Nephron (organoid): ENCODE data around the gene FKBP15.

Experiments
- H3K27ac Mint-ChIP-seq, 3 experiments: 2 replicates each; pipeline ENCODE4 v1.8.0; 2020; ENCODE audit warnings: mixed read lengths in 3 of 3, mild to moderate bottlenecking in 2 of 3, moderate library complexity in 1 of 3
- H3K27me3 Mint-ChIP-seq: 2 replicates; pipeline ENCODE4 v1.8.0; 2021; ENCODE audit warnings: low read depth, mild to moderate bottlenecking, moderate library complexity, mixed read lengths
- H3K36me3 Mint-ChIP-seq: 2 replicates; pipeline ENCODE4 v1.8.0; 2020; ENCODE audit warnings: low read depth, mixed read lengths
- H3K4me1 Mint-ChIP-seq: 2 replicates; pipeline ENCODE4 v1.8.0; 2020; ENCODE audit warnings: mixed read lengths
- H3K4me3 Mint-ChIP-seq, 3 experiments: 2 replicates each; pipeline ENCODE4 v1.8.0; 2020; ENCODE audit warnings: mild to moderate bottlenecking in 3 of 3, mixed read lengths in 3 of 3, moderate library complexity in 2 of 3
- H3K9me3 Mint-ChIP-seq: 2 replicates; pipeline ENCODE4 v1.8.0; 2020; ENCODE audit warnings: mixed read lengths
- CTCF ChIP-seq, 3 experiments: fragments of 200-600 bp; sonication (generic); IDR thresholded peaks; one replicate each; pipeline ENCODE4 v1.5.0; 2021; ENCODE audit warnings: antibody characterized with exemption in 3 of 3; ENCODE audit not compliant: unreplicated experiment in 3 of 3

Gene FKBP15

GRCh38 chr9:113138760-113139159 is 82.3 kb downstream of the FKBP15 start:
- no peak for TF ChIP-seq CTCF (IDR thresholded peaks at IDR 0.05; ENCODE audit: unreplicated experiment in 3 of 3)
- no peaks in the 10 kb centered on the region for H3K4me1 Mint-ChIP-seq
- no peak overlapping the region for H3K4me3 Mint-ChIP-seq
- H3K27me3 Mint-ChIP-seq: peaks cover 16% of the 10 kb centered on the region
- no peak overlapping the region for H3K27ac Mint-ChIP-seq
- H3K36me3 Mint-ChIP-seq: no peaks in the 10 kb centered on the region
- peaks cover 14% of the 10 kb centered on the region for H3K9me3 Mint-ChIP-seq

DNA sequence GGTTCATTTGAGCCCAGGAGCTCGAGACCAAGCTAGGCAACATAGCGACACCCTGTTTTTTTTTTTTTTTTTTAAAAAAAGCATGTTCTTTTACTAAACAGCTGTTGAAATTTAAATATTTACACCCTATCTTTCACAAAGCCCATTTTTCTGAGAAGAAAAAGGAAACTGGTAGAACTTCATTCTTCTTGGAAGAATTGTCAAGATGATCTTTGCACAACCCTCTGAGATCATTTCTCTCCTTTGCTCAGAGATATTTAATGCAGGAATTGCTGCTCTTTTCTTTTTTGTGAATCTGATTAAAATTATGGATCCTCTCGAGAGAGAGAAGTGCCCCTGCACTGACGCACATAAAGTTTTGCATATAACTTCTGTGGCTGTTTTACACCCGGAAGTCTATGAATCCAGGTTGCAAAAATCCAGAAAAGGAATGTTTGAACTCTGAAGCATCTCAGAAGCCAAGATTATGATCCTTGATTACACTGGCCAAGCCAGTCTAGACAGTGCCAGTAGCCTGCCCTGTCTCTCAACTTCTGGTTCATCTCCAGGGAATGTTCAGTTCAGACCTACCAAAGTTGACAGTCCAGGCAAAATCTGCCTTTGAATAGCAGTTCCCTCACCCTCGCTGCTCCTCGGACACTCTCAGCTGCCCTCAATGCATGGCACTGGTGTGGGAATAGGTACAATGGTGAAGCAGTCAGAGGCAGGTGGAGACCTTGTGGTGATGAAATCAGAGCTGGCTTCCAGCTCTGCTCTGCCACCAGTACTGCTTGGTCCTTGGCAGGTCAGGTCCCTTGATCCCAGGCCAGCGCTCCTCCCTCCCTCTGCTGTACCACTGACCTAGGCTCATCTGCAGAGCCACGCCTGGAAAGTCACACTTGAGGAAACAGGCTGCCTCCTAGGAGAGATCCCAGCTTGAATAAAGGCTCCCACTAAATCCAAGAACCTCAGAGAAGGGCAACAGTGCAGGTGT is 83.6 kb downstream of the FKBP15 start:
- no peaks in the 10 kb centered on the region for H3K4me1 Mint-ChIP-seq
- no peak overlapping the region for H3K4me3 Mint-ChIP-seq
- no peak overlapping the region for H3K27ac Mint-ChIP-seq
- no peaks in the 10 kb centered on the region for H3K36me3 Mint-ChIP-seq
- peaks cover 16% of the 10 kb centered on the region for H3K27me3 Mint-ChIP-seq
- no peak for TF ChIP-seq CTCF (IDR thresholded peaks at IDR 0.05; ENCODE audit: unreplicated experiment in 3 of 3)
- peaks cover 10% of the 10 kb centered on the region for H3K9me3 Mint-ChIP-seq

DNA sequence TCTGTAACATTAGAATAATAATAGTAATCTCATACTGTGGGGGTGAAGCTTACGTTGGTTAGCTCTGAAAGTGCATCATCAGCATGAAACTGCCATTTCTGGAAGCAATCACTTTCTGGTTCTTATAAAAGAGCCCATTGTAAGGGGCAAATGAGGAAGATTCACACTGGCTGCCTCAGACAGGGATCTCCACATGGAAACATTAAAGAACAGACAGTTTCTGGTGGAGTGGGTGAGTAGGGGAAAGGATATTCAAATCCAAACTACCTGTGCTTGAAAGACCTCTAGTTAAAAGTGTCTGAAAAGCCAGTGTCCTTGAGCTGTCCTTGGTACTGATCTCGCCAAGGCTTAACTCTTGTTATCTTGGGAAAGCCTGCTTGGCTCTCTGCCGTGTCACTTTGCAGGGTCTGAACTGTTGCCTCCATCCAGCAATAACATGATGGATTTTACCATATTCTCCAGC is 89.4 kb downstream of the FKBP15 start:
- no peaks in the 10 kb centered on the region for H3K9me3 Mint-ChIP-seq
- no peak overlapping the region for H3K27ac Mint-ChIP-seq
- H3K4me3 Mint-ChIP-seq: no peak overlapping the region
- peaks cover 26% of the 10 kb centered on the region for H3K27me3 Mint-ChIP-seq
- H3K4me1 Mint-ChIP-seq: no peaks in the 10 kb centered on the region
- TF ChIP-seq CTCF (IDR thresholded peaks at IDR 0.05; ENCODE audit: unreplicated experiment in 3 of 3): no peak
- H3K36me3 Mint-ChIP-seq: no peaks in the 10 kb centered on the region

- Mint-ChIP-seq H3K4me3 (no peak overlapping the region), H3K9me3 (no peaks in the 10 kb centered on the region), H3K27ac (no peak overlapping the region), H3K4me1 (no peaks in the 10 kb centered on the region), H3K36me3 (no peaks in the 10 kb centered on the region), H3K27me3 (peaks cover 20% of the 10 kb centered on the region)
- TF ChIP-seq CTCF (IDR thresholded peaks at IDR 0.05; ENCODE audit: unreplicated experiment in 3 of 3): no peak
Observed at GRCh38 chr9:113129884-113130283, 91.2 kb downstream of the FKBP15 start.

- Mint-ChIP-seq H3K36me3 (no peaks in the 10 kb centered on the region), H3K27me3 (peaks cover 22% of the 10 kb centered on the region), H3K27ac (no peak overlapping the region), H3K4me3 (no peak overlapping the region), H3K4me1 (no peaks in the 10 kb centered on the region), H3K9me3 (no peaks in the 10 kb centered on the region)
- TF ChIP-seq CTCF (IDR thresholded peaks at IDR 0.05; ENCODE audit: unreplicated experiment in 3 of 3): no peak
Observed at GRCh38 chr9:113129466-113129865, 91.6 kb downstream of the FKBP15 start.
